Panc1 (cell line): Measurements from ENCODE around the gene SYTL5. TPM values are rescaled to one million over a fixed set of nuclear protein-coding genes. Genes with fewer than 3 reads are reported as not detected.

Experiments used
- ATAC-seq: fragments of 200-7000 bp; cut with Tn5 transposase; 2 replicates; pipeline ENCODE4 v1.9.1; 2020; ENCODE audit warnings: mild to moderate bottlenecking, moderate library complexity
- BruUV-seq: library from RNA; stranded (reverse); fragments of 400-500 nt; replicated peaks from 2 replicates; lab custom pipeline; 2021; lab: Mats Ljungman, UMichigan
- CTCF ChIA-PET: fragments of 300-600 bp; sonication (Branson Sonifier 250); formaldehyde crosslinking; loops from one replicate; lab custom pipeline; 2022; ENCODE audit warnings: antibody characterized with exemption; lab: Charles Lee
- POLR2A ChIA-PET: fragments of 300-600 bp; sonication (Branson Sonifier 250); formaldehyde crosslinking; loops from one replicate; lab custom pipeline; 2022; ENCODE audit warnings: antibody characterized with exemption; lab: Charles Lee
- DNase-seq: peaks from one replicate; pipeline ENCODE4 v3.0.0-alpha.2; 2010; ENCODE audit warnings: low read depth, low spot score
- H3K27ac ChIP-seq: 2 replicates; pipeline ENCODE4 v1.5.1; 2011; ENCODE audit warnings: mild to moderate bottlenecking, low read length, inconsistent platforms
- H3K27me3 ChIP-seq: fragments of 200-500 bp; sonication (Bioruptor generic); 2 replicates; pipeline ENCODE4 v1.6.0; 2014; ENCODE audit warnings: low read length, inconsistent platforms; ENCODE audit not compliant: control insufficient read depth, insufficient read depth
- H3K36me3 ChIP-seq: fragments of 200-500 bp; sonication (Bioruptor generic); 2 replicates; pipeline ENCODE4 v1.5.1; 2014; ENCODE audit warnings: inconsistent platforms, mild to moderate bottlenecking, low read length, moderate library complexity; ENCODE audit not compliant: control insufficient read depth, insufficient read depth
- H3K4me1 ChIP-seq: 2 replicates; pipeline ENCODE4 v1.5.1; 2011; ENCODE audit warnings: inconsistent platforms, mild to moderate bottlenecking, low read length, moderate library complexity; ENCODE audit not compliant: control insufficient read depth, insufficient read depth
- H3K4me3 ChIP-seq, 2 experiments: 2 replicates each; pipeline ENCODE4 v1.5.1; 2011 to 2012; ENCODE audit warnings: low read depth in 2 of 2, low read length in 2 of 2, mild to moderate bottlenecking in 2 of 2, inconsistent platforms in 1 of 2, moderate library complexity in 1 of 2
- H3K9me3 ChIP-seq: fragments of 200-500 bp; sonication (Bioruptor generic); 2 replicates; pipeline ENCODE4 v1.5.1; 2014; ENCODE audit warnings: low read depth, mild to moderate bottlenecking, inconsistent platforms, low read length, moderate library complexity; ENCODE audit not compliant: control insufficient read depth, insufficient read depth
- POLR2AphosphoS5 ChIP-seq: IDR thresholded peaks from 2 replicates; pipeline ENCODE4 v1.6.1; 2012; ENCODE audit warnings: mild to moderate bottlenecking, low read depth, low read length, moderate library complexity
- SIN3A ChIP-seq: IDR thresholded peaks from 2 replicates; pipeline ENCODE4 v1.6.1; 2012; ENCODE audit warnings: low read depth, mild to moderate bottlenecking, low read length, moderate library complexity, borderline replicate concordance; ENCODE audit not compliant: insufficient read depth
- TCF7L2 ChIP-seq: IDR thresholded peaks from 2 replicates; pipeline ENCODE4 v1.6.1; 2011; ENCODE audit warnings: mild to moderate bottlenecking, low read depth, low read length, inconsistent platforms
- in situ Hi-C: cut with HindIII; loops from 2 replicates; pipeline ENCODE4 v1.10.0; 2016; ENCODE audit warnings: low sequenced_read_pairs, low pct_unique_long_range_greater_than_20kb
- intact Hi-C: fragments of 100-400 bp; cut with micrococcal nuclease; formaldehyde crosslinking; loops from one replicate; pipeline ENCODE4 v1.10.0; 2022; ENCODE audit not compliant: unreplicated experiment
- total RNA-seq: library from RNA; stranded (reverse); gene quantifications from one replicate; pipeline ENCODE4 v1.2.1, GENCODE V29; 2021; ENCODE audit not compliant: unreplicated experiment
- TF ChIP-seq, protein P1 (sequence below): fragments of 450-650 bp; IDR thresholded peaks from 2 replicates; pipeline ENCODE4 v1.5.1; 2017; ENCODE audit warnings: mild to moderate bottlenecking
- TF ChIP-seq, protein P2 (sequence below), 2 experiments: IDR thresholded peaks; 2 replicates each; pipeline ENCODE4 v1.6.1; 2011 to 2012; ENCODE audit warnings: low read depth in 2 of 2, control low read depth in 1 of 2, low read length in 1 of 2, mild to moderate bottlenecking in 1 of 2, moderate library complexity in 1 of 2; ENCODE audit not compliant: insufficient read depth in 1 of 2

The SYTL5 gene
- total RNA-seq, 1 experiment from 2014 or later: 0.08 TPM

- POLR2A ChIA-PET: no interaction called here
- DNase-seq (no peak), ATAC-seq (no peak)
- TF ChIP-seq, protein P1, sequence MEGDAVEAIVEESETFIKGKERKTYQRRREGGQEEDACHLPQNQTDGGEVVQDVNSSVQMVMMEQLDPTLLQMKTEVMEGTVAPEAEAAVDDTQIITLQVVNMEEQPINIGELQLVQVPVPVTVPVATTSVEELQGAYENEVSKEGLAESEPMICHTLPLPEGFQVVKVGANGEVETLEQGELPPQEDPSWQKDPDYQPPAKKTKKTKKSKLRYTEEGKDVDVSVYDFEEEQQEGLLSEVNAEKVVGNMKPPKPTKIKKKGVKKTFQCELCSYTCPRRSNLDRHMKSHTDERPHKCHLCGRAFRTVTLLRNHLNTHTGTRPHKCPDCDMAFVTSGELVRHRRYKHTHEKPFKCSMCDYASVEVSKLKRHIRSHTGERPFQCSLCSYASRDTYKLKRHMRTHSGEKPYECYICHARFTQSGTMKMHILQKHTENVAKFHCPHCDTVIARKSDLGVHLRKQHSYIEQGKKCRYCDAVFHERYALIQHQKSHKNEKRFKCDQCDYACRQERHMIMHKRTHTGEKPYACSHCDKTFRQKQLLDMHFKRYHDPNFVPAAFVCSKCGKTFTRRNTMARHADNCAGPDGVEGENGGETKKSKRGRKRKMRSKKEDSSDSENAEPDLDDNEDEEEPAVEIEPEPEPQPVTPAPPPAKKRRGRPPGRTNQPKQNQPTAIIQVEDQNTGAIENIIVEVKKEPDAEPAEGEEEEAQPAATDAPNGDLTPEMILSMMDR: no peak
- TF ChIP-seq, protein P2, sequence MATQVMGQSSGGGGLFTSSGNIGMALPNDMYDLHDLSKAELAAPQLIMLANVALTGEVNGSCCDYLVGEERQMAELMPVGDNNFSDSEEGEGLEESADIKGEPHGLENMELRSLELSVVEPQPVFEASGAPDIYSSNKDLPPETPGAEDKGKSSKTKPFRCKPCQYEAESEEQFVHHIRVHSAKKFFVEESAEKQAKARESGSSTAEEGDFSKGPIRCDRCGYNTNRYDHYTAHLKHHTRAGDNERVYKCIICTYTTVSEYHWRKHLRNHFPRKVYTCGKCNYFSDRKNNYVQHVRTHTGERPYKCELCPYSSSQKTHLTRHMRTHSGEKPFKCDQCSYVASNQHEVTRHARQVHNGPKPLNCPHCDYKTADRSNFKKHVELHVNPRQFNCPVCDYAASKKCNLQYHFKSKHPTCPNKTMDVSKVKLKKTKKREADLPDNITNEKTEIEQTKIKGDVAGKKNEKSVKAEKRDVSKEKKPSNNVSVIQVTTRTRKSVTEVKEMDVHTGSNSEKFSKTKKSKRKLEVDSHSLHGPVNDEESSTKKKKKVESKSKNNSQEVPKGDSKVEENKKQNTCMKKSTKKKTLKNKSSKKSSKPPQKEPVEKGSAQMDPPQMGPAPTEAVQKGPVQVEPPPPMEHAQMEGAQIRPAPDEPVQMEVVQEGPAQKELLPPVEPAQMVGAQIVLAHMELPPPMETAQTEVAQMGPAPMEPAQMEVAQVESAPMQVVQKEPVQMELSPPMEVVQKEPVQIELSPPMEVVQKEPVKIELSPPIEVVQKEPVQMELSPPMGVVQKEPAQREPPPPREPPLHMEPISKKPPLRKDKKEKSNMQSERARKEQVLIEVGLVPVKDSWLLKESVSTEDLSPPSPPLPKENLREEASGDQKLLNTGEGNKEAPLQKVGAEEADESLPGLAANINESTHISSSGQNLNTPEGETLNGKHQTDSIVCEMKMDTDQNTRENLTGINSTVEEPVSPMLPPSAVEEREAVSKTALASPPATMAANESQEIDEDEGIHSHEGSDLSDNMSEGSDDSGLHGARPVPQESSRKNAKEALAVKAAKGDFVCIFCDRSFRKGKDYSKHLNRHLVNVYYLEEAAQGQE (IDR thresholded peaks at IDR 0.05; ENCODE audit: insufficient read depth in 1 of 2, low read depth in 2 of 2, low read length in 1 of 2): no peak
- no peak for TF ChIP-seq TCF7L2
- no peak for TF ChIP-seq SIN3A
- TF ChIP-seq POLR2AphosphoS5: no peak
- Histone ChIP-seq H3K27me3 (no peaks in the 10 kb centered on the region), H3K27ac (no peak overlapping the region), H3K9me3 (no peaks in the 10 kb centered on the region), H3K36me3 (no peaks in the 10 kb centered on the region), H3K4me1 (no peaks in the 10 kb centered on the region), H3K4me3 (no peak overlapping the region)
- intact Hi-C loops: no loop called here
- in situ Hi-C loops: no loop called here
- CTCF ChIA-PET: no interaction called here
- no TSS peak for BruUV-seq
These were observed 60.6 kb downstream of the SYTL5 start for GRCh38 chrX:38066934-38067333.

DNA sequence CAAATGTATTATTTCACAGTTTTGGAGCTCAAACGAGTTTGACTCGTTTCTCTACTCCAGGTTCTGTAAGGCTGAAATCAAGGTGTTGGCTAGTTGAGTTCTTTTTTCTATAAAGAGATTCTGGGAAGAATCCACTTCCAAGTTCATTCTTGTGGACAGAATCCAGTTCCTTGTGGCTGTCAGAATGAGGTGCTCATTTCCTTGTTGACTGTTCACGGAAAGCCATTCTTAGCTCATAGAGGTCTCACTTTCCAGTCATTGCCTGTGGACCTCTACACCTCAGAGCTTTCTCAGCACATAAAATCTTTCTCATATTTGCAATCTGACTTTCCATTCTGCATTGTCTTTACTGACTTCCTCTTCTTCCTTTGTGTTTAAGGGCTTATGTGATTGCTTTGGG is 62.9 kb downstream of the SYTL5 start:
- TF ChIP-seq, protein P2 (IDR thresholded peaks at IDR 0.05; ENCODE audit: insufficient read depth in 1 of 2, low read depth in 2 of 2, low read length in 1 of 2): no peak
- no peak for TF ChIP-seq SIN3A
- TF ChIP-seq POLR2AphosphoS5: no peak
- TF ChIP-seq, protein P1: no peak
- TF ChIP-seq TCF7L2: no peak
- ChIA-PET CTCF (no interaction called here), POLR2A (no interaction called here)
- Histone ChIP-seq H3K27ac (no peak overlapping the region), H3K4me1 (no peaks in the 10 kb centered on the region), H3K4me3 (no peak overlapping the region), H3K27me3 (no peaks in the 10 kb centered on the region), H3K9me3 (no peaks in the 10 kb centered on the region), H3K36me3 (no peaks in the 10 kb centered on the region)
- intact Hi-C loops: no loop called here
- DNase-seq (no peak), ATAC-seq (no peak)
- no TSS peak for BruUV-seq
- in situ Hi-C loops: no loop called here
